Upper lobe of left lung (tissue), 4 donors: ENCODE measurements around the gene NFKBIL1.

Experiments used
- EP300 ChIP-seq, 4 donors: sonication (generic); formaldehyde crosslinking; IDR thresholded peaks; one replicate each; pipeline ENCODE4 v1.5.1; 2017; ENCODE audit warnings: antibody characterized with exemption in 4 of 4, control low read depth in 2 of 4
- POLR2A ChIP-seq, 4 donors: fragments of 450-650 bp; IDR thresholded peaks; one replicate each; pipeline ENCODE4 v1.5.1; 2016 to 2017; ENCODE audit warnings: antibody characterized with exemption in 4 of 4, mild to moderate bottlenecking in 2 of 4
- TF ChIP-seq, protein P1 (sequence below), 6 experiments: fragments of 450-650 bp in 4 of 6; fragments of 200-600 bp in 2 of 6; sonication (generic) in 2 of 6; IDR thresholded peaks; one replicate each; pipeline ENCODE4 v1.5.1; 2016 to 2019; ENCODE audit warnings: antibody characterized with exemption in 6 of 6

DNA sequence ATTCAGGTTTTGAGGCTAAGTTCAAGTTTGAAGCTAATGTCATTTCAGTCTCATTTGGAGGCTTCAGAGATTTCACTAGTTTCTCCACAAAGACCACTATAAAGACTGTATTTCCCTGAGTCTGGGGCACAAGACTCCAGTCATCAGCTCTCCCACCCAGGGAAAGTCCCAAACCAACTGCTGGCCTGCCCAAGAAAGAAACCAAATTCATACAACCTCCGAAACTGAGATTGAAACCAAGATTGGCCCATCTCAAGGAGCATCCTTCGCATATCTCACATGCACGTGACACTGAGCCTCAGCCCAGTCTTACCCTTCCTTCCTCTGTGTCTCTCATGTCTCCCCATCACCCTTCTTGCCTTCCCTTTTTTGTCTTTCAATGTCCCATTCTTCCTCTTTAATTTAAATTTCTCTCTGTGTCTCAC is 21.1 kb downstream of the NFKBIL1 start:
- no peak for TF ChIP-seq POLR2A (IDR thresholded peaks at IDR 0.05)
- TF ChIP-seq, protein P1, sequence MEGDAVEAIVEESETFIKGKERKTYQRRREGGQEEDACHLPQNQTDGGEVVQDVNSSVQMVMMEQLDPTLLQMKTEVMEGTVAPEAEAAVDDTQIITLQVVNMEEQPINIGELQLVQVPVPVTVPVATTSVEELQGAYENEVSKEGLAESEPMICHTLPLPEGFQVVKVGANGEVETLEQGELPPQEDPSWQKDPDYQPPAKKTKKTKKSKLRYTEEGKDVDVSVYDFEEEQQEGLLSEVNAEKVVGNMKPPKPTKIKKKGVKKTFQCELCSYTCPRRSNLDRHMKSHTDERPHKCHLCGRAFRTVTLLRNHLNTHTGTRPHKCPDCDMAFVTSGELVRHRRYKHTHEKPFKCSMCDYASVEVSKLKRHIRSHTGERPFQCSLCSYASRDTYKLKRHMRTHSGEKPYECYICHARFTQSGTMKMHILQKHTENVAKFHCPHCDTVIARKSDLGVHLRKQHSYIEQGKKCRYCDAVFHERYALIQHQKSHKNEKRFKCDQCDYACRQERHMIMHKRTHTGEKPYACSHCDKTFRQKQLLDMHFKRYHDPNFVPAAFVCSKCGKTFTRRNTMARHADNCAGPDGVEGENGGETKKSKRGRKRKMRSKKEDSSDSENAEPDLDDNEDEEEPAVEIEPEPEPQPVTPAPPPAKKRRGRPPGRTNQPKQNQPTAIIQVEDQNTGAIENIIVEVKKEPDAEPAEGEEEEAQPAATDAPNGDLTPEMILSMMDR (IDR thresholded peaks at IDR 0.05) = no peak
- no peak for TF ChIP-seq EP300 (IDR thresholded peaks at IDR 0.05)
